HG02884 (cell line): ENCODE data around the gene ERLEC1.
"Not testable (repeated sequence)": the region's sequence is repeated elsewhere in the genome, so short reads cannot be mapped to it uniquely, and the experiment has no call there.

Experiments used
- ATAC-seq: cut with Tn5 transposase; IDR thresholded peaks from one replicate; pipeline ENCODE4 v1.9.1; 2021; ENCODE audit warnings: mild to moderate bottlenecking, moderate library complexity; ENCODE audit not compliant: unreplicated experiment

ERLEC1 gene

GRCh38 chr2:53829273-53829979, 42.6 kb downstream of the ERLEC1 start:
- ATAC-seq = no peak

GRCh38 chr2:53829980-53830290, 43.1 kb downstream of the ERLEC1 start:
- ATAC-seq = not testable (repeated sequence)

GRCh38 chr2:53840580-53840979, 53.7 kb downstream of the ERLEC1 start:
- no peak for ATAC-seq

GRCh38 chr2:53841651-53842050, 54.8 kb downstream of the ERLEC1 start:
- not testable (repeated sequence) for ATAC-seq

- no peak for ATAC-seq
These were observed 56.0 kb downstream of the ERLEC1 start for GRCh38 chr2:53842891-53843290.

- ATAC-seq = no peak
These were observed 56.8 kb downstream of the ERLEC1 start for GRCh38 chr2:53843595-53843994.

GRCh38 chr2:53848062-53848461, 61.2 kb downstream of the ERLEC1 start:
- no peak for ATAC-seq

- not testable (repeated sequence) for ATAC-seq
These were observed 64.4 kb downstream of the ERLEC1 start for GRCh38 chr2:53851052-53851757.

- no peak for ATAC-seq
These were observed 65.7 kb downstream of the ERLEC1 start for GRCh38 chr2:53852532-53852931.

- peak; percentile 58 for ATAC-seq
These were observed 67.8 kb downstream of the ERLEC1 start for GRCh38 chr2:53854678-53855077.

- no peak for ATAC-seq
These were observed 69.4 kb downstream of the ERLEC1 start for GRCh38 chr2:53856272-53856671.

GRCh38 chr2:53859206-53860181, 72.7 kb downstream of the ERLEC1 start, which contains the start of gene GPR75:
GPR75 (minus strand) TSS chr2:53859967; CDS start chr2:53854756, 5,211 bp downstream.
- no peak for ATAC-seq

- no peak for ATAC-seq
These were observed 75.0 kb downstream of the ERLEC1 start for GRCh38 chr2:53861824-53862223.

- ATAC-seq = no peak
These were observed 76.8 kb downstream of the ERLEC1 start for GRCh38 chr2:53863538-53864227.

GRCh38 chr2:53865264-53865663, 78.4 kb downstream of the ERLEC1 start:
- ATAC-seq = no peak

GRCh38 chr2:53865962-53866361, 79.1 kb downstream of the ERLEC1 start:
- ATAC-seq = no peak

GRCh38 chr2:53867169-53867568, 80.3 kb downstream of the ERLEC1 start:
- no peak for ATAC-seq

GRCh38 chr2:53867773-53868172, 80.9 kb downstream of the ERLEC1 start:
- no peak for ATAC-seq
